ENCODE measurements around the gene YIF1A.

GRCh38 chr11:66277471-66278362, 11.2 kb downstream of the YIF1A start, which contains the start of gene CNIH2:
- TF ChIP-seq CTCF (conservative IDR thresholded peaks at IDR 0.05; ENCODE audit: low read depth, low read length) (no peak), RFX5 (IDR thresholded peaks at IDR 0.05; ENCODE audit: low read depth, low read length) (no peak), POLR2A (IDR thresholded peaks at IDR 0.05; ENCODE audit: low read depth, low read length) (no peak), RAD21 (IDR thresholded peaks at IDR 0.05; ENCODE audit: low read length) (no peak), RCOR1 (IDR thresholded peaks at IDR 0.05; ENCODE audit: insufficient replicate concordance, low read length) (no peak), CHD1 (IDR thresholded peaks at IDR 0.05; ENCODE audit: low read depth, low read length) (no peak), USF2 (IDR thresholded peaks at IDR 0.05; ENCODE audit: low read depth, low read length) (no peak), CEBPB (IDR thresholded peaks at IDR 0.05; ENCODE audit: low read depth, low read length) (no peak), SMC3 (IDR thresholded peaks at IDR 0.05; ENCODE audit: low read depth, low read length) (no peak), FOS (IDR thresholded peaks at IDR 0.05; ENCODE audit: low read depth, low read length) (no peak), MAZ (IDR thresholded peaks at IDR 0.05; ENCODE audit: borderline replicate concordance, low read depth, low read length) (peak; percentile 31; the same call in 1 of the 2 replicates), ELK1 (IDR thresholded peaks at IDR 0.05; ENCODE audit: borderline replicate concordance, low read depth, low read length) (no peak), BHLHE40 (IDR thresholded peaks at IDR 0.05; ENCODE audit: low read depth, low read length) (no peak), NFE2L2 (IDR thresholded peaks at IDR 0.05; ENCODE audit: low read depth, low read length) (no peak)
